Stimulated activated naive B cell treated with anti-CD40 and anti-IgM and Interleukin-4, amounts not matched to agents 10 μg/mL and 1 μg/mL and 100 μg/mL, for 72 hours (primary cell): ENCODE results near the gene ANKRD23.
A peak's percentile ranks its signal among the peaks of the same experiment; 100 is the strongest.

Experiments used
- ATAC-seq, 2 donors: fragments of 150-1000 bp; cut with Tn5 transposase; replicated peaks; 2 replicates each; pipeline ENCODE4 v1.10.0; 2021; ENCODE audit warnings: moderate library complexity in 1 of 2
- DNase-seq: peaks from one replicate; pipeline ENCODE4 v3.0.0; 2021
- H3K27ac Mint-ChIP-seq: one replicate; pipeline ENCODE4 v1.8.0; 2022; ENCODE audit warnings: mild to moderate bottlenecking, mixed read lengths
- H3K27me3 Mint-ChIP-seq, 2 donors: one replicate each; pipeline ENCODE4 v1.8.0; 2022; ENCODE audit warnings: mixed read lengths in 2 of 2
- H3K36me3 Mint-ChIP-seq, 2 donors: one replicate each; pipeline ENCODE4 v1.8.0; 2022; ENCODE audit warnings: mixed read lengths in 2 of 2, mild to moderate bottlenecking in 1 of 2
- H3K4me1 Mint-ChIP-seq, 2 donors: one replicate each; pipeline ENCODE4 v1.8.0; 2022; ENCODE audit warnings: mixed read lengths in 2 of 2, mild to moderate bottlenecking in 1 of 2
- H3K4me3 Mint-ChIP-seq, 2 donors: one replicate each; pipeline ENCODE4 v1.8.0; 2022; ENCODE audit warnings: mild to moderate bottlenecking in 2 of 2, mixed read lengths in 2 of 2, moderate library complexity in 1 of 2
- H3K9me3 Mint-ChIP-seq, 2 donors: one replicate each; pipeline ENCODE4 v1.8.0; 2022; ENCODE audit warnings: mixed read lengths in 2 of 2, mild to moderate bottlenecking in 1 of 2

ANKRD23 gene

DNA sequence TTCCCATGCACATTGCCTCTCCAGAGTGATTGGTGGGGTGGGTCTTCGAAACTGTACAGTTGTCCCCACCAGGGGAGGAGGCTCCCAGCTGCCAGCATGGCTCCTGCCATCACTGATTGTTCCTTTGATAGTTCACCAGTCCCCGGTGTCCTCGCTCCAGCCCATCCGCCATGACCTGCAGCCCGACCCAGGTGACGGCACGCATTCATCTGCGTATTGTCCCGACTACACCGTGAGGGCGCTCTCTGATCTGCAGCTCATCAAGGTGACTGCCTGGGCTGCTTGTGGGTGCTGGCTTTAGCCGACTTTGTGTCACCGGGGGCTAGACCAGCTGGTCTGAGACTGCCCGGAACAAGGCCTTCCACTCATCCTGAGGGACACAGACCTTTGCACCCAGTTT lies 15.4 kb downstream of the ANKRD23 start:
- DNase-seq (no peak), ATAC-seq (no peak)
- Mint-ChIP-seq H3K36me3 (peaks cover 41 to 49% of the 10 kb centered on the region in 2 donors), H3K4me3 (no peak overlapping the region), H3K9me3 (no peaks in the 10 kb centered on the region), H3K27me3 (no peaks in the 10 kb centered on the region), H3K4me1 (peaks cover 6 to 9% of the 10 kb centered on the region in 2 donors), H3K27ac (no peak overlapping the region)

DNA sequence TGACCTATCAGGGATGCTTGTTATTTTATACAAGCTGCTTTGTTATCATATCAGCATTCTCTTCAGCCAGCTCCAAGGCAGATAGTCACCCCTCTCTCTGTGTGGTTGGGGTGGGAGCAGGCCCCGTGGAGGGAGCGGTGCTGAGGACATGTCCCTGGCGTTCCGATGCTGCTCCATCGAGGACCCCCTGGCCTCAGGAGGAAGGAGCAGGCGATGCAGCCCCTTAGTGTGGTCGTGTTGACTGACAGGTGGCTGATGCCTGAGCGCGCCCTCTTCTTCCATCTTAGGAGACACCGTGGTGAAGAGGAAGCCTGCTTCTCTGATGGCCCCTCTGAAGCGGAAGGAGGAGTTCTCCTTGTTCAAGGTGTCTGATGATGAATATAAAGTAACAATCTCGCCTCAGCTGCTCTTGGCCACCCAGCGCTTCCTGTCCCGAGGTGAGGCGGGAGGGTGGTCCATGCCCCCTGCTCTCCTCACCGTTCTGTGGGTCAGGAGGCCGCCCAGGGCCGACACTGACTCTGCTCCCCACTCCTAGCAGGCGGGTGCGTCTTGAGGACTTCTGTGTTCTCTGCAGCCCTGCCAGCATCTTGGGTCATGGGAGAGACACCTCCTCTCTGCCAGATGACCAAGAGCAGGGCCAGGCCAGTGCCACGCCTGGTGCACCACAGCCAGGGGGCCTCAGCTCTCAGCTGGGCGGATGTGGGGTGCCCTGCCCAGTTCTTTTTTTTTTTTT lies 17.1 kb downstream of the ANKRD23 start:
- DNase-seq (no peak), ATAC-seq (no peak)
- no peaks in the 10 kb centered on the region for H3K9me3 Mint-ChIP-seq
- peaks cover 1 to 10% of the 10 kb centered on the region in 2 donors for H3K4me1 Mint-ChIP-seq
- no peak overlapping the region for H3K27ac Mint-ChIP-seq
- peaks cover 32 to 38% of the 10 kb centered on the region in 2 donors for H3K36me3 Mint-ChIP-seq
- H3K4me3 Mint-ChIP-seq: no peak overlapping the region
- no peaks in the 10 kb centered on the region for H3K27me3 Mint-ChIP-seq

DNA sequence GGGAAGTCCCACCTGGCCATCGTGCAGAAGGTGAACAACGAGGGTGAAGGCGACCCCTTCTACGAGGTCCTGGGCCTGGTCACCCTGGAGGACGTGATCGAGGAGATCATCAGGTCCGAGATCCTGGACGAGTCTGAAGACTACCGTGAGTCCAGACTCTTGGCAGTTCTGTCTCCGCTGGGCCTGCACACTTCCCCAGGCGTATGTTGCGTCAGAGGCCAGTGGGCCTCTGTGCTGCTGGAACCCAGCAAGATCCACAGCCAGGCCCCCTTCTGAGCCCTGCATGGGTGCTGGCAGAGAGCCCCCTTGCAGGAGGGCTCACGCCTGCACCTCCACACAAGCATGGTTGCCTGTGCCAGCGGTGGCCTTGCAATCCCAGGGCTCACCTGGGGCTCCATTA lies 18.8 kb downstream of the ANKRD23 start:
- no peaks in the 10 kb centered on the region for H3K9me3 Mint-ChIP-seq
- H3K27me3 Mint-ChIP-seq: no peaks in the 10 kb centered on the region
- no peak for DNase-seq
- no peak for ATAC-seq
- H3K4me1 Mint-ChIP-seq: peaks cover 14 to 25% of the 10 kb centered on the region in 2 donors
- H3K27ac Mint-ChIP-seq: no peak overlapping the region
- H3K4me3 Mint-ChIP-seq: no peak overlapping the region
- H3K36me3 Mint-ChIP-seq: peaks cover 28 to 34% of the 10 kb centered on the region in 2 donors

DNA sequence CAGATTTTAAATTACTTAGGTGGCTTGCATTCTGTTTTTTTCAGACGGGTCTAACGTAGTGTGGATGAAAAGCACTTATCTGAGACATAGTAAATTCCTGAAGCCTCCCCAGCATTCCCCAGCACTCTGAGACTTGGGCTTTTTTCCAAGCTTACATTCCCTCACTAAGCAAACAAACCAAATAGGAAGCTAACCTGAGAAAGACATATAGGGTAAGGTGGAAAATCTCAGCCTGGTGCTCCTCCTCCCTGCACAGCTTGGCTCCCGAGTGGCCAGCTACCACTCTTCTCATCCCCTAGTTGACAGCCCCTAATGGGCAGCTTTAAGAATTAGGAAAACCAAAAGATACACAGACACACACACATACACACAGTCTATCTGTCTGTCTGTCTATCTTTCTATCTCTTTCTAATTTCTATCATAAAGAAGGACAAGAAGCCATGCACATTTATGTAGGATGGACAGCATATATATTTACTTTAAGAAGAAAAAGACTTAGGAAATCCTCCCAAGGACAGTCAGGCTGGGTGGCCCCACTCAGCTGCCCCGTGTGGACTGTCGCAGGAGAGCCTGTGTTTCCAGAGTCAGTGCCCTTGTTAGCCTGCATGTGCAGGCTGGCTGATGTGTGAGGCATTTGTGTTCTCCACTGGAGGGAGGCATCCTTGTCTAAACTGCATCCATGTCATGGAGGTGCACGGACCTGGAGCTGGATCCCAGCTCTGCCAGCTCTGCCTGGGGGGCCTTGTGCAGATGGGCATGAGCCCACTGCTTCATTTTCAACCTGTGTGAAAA lies 19.5 kb downstream of the ANKRD23 start:
- Mint-ChIP-seq H3K36me3 (peaks cover 26 to 37% of the 10 kb centered on the region in 2 donors), H3K4me3 (no peak overlapping the region), H3K9me3 (no peaks in the 10 kb centered on the region), H3K27me3 (no peaks in the 10 kb centered on the region), H3K4me1 (peaks cover 21 to 33% of the 10 kb centered on the region in 2 donors), H3K27ac (peak overlapping the region; percentile 37)
- DNase-seq (no peak), ATAC-seq (no peak)

DNA sequence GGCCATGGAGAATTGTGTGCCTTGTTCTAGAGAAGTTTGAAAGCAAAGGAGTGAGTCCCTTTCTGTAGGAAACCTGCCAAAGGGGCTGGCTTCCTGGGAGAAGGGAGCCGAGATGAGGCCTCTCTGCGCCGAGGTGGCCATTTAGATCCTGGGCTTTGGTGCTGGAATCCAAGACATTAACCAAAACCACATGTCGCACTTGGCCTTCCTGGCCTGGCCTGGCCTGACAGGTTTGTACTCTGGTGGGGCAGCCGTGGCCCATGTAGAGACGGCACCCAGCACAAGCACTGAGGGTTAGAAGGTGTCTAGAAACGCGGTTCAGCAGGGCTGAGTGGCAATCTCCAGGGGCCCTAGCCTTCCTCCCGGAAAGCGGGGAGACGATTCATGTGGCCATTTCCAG lies 20.6 kb downstream of the ANKRD23 start:
- Mint-ChIP-seq H3K27ac (peak overlapping the region; percentile 31), H3K27me3 (no peaks in the 10 kb centered on the region), H3K36me3 (peaks cover 28 to 39% of the 10 kb centered on the region in 2 donors), H3K9me3 (no peaks in the 10 kb centered on the region), H3K4me3 (no peak overlapping the region), H3K4me1 (peaks cover 32 to 43% of the 10 kb centered on the region in 2 donors)
- no peak for DNase-seq
- no peak for ATAC-seq

DNA sequence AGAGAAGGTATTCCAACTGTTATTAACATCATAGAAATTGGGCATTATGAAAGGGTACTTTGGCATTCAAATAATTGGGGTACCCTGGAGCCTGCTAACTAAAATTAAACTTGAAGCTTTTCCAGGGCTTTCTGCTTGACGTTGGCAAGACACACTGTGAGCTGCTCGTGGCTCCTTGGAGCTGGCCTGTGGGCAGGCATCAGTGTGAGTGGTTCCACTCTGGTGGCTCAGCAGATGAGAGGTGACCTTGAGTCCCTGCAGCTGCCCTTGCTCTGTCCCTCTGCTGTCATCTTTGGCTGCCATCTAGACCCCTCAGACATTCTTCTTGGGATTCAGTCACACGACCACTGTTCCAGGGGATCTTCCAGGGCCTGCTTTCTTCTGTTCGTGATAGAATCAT lies 21.0 kb downstream of the ANKRD23 start:
- Mint-ChIP-seq H3K36me3 (peaks cover 30 to 39% of the 10 kb centered on the region in 2 donors), H3K27ac (peak overlapping the region; percentile 31), H3K27me3 (no peaks in the 10 kb centered on the region), H3K4me1 (peaks cover 34 to 48% of the 10 kb centered on the region in 2 donors), H3K9me3 (no peaks in the 10 kb centered on the region), H3K4me3 (no peak overlapping the region)
- no peak for DNase-seq
- no peak for ATAC-seq

DNA sequence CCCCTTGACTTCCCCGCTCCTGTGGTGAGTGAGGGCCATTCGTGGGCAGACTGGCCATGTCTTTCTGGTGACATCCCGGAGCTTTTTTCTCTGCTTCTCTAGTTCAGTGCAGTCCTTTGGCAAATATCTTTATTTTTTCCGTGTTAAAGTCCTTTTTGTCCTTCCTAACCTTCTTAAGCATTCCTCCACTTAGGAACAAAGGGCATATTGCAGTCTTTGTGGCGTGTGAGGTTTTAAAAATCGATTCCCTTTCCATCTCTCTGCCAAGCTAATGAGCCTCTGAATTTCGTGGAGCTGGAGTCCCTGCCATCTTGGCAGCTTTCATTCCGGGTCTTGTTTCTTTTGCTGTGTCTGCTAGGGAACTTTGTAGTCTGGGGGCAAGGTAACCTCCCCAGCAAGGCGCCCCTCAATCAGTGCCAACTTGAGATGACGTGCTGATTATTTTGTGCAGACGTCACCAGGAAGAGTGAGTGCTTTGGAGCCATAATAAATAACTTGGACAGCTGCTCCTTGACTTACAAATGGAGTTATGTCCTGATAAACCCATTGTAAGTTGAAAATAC lies 22.6 kb downstream of the ANKRD23 start:
- peaks cover 40 to 55% of the 10 kb centered on the region in 2 donors for H3K4me1 Mint-ChIP-seq

DNA sequence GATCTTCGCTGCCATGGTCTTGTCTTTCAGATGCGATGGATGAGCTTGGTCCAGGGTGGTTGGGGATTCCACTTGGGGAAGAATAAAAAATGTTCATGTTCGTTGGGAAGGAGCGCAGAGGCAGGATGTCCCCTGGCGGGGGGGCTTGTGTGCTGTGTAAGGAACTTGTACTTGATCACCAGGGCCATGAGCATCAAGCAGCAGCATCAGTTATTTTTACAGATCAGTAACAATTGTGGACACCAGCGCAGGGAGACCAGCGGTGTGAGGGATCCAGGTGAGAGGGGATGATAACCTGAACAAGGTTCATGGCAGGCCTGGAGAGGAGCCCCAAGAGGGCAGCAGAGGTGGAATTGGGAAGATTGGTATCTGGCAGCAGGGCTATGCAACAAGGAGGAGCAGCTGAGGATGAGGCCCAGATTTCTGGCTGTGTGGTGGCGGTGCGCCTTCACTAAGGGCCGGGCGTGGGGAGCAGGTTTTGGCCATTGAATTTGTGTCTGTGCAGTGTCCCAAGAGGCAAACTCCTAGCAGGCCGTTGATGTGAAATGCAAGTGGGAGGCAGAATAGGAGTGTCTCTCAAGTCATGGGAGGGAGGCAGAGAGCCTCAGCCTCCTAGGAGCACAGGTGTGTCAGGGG lies 23.8 kb downstream of the ANKRD23 start:
- Mint-ChIP-seq H3K27me3 (no peaks in the 10 kb centered on the region), H3K36me3 (peaks cover 24 to 31% of the 10 kb centered on the region in 2 donors), H3K4me1 (peaks cover 43 to 62% of the 10 kb centered on the region in 2 donors), H3K4me3 (no peak overlapping the region), H3K27ac (peak overlapping the region; percentile 20), H3K9me3 (no peaks in the 10 kb centered on the region)
- ATAC-seq (no peak), DNase-seq (no peak)

More for the DNA sequence above, 22.6 kb downstream of the ANKRD23 start:
- H3K36me3 Mint-ChIP-seq: peaks cover 26 to 39% of the 10 kb centered on the region in 2 donors
- DNase-seq: no peak
- ATAC-seq: no peak
- no peaks in the 10 kb centered on the region for H3K27me3 Mint-ChIP-seq
- no peaks in the 10 kb centered on the region for H3K9me3 Mint-ChIP-seq
- H3K27ac Mint-ChIP-seq: no peak overlapping the region
- no peak overlapping the region for H3K4me3 Mint-ChIP-seq

DNA sequence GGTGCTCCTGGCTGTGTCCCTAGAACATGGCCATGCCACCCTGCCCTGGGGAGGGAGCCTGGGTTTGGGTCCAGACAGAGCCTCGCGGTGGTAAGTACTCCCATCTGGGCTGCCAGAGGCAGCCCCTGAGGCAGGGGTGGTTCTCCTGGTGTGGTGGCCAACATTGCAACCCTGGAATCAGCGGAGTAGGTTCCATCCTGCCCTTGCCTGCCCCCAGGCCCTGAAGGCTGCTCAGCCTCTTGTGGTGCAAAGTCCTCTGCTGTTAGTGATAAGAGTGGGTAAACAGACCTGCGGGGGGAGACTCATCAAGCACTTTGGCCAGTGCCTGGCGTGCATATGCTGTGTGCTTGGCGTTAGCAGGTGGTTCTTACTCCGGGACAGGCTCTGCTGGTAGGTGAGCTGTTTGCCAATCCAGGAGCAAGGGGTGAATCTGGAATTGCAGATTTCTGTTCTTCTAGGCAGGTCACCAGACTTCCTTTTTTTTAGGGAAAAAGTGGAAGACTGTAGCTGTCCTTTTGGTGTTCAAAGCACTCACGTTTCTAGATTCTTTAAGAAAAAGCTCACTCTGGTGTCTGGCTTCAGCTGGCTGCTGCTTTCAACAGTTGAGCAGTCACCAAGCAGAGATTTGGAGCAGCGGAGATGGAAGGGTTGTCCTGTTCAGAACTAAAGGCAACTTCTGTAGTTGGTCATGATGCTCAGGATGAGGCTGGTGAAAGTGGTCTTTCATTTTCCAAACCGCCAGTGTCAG lies 24.5 kb downstream of the ANKRD23 start:
- no peak for ATAC-seq
- H3K27ac Mint-ChIP-seq: no peak overlapping the region

DNA sequence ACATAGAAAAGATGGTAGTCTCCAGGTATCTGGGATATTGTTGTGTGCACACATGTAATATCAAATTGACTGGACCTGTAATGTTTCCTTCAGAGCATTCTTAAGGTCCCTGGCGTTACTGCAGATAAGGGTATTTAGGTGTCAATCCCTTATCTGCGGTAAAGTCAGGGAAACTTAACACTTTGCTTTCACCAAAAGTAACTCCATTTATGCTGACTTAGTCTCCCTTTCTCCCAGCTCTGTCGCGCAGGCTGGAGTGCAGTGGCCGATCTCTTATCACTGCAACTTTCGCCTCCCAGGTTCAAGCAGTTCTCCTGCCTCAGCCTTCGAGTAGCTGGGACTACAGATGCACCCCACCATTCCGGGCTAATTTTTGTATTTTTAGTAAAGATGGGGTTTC lies 25.9 kb downstream of the ANKRD23 start:
- Mint-ChIP-seq H3K27ac (peak overlapping the region; percentile 39), H3K9me3 (no peaks in the 10 kb centered on the region), H3K27me3 (no peaks in the 10 kb centered on the region), H3K4me1 (peaks cover 41 to 63% of the 10 kb centered on the region in 2 donors), H3K4me3 (peak overlapping the region; percentile 81 to 87), H3K36me3 (peaks cover 22 to 26% of the 10 kb centered on the region in 2 donors)
- no peak for DNase-seq
- no peak for ATAC-seq

More for the DNA sequence above, 24.5 kb downstream of the ANKRD23 start:
- H3K4me3 Mint-ChIP-seq: peak overlapping the region in 1 of 2 donors; percentile 81
- peaks cover 22 to 28% of the 10 kb centered on the region in 2 donors for H3K36me3 Mint-ChIP-seq
- peaks cover 43 to 64% of the 10 kb centered on the region in 2 donors for H3K4me1 Mint-ChIP-seq
- no peak for DNase-seq
- no peaks in the 10 kb centered on the region for H3K9me3 Mint-ChIP-seq
- no peaks in the 10 kb centered on the region for H3K27me3 Mint-ChIP-seq

DNA sequence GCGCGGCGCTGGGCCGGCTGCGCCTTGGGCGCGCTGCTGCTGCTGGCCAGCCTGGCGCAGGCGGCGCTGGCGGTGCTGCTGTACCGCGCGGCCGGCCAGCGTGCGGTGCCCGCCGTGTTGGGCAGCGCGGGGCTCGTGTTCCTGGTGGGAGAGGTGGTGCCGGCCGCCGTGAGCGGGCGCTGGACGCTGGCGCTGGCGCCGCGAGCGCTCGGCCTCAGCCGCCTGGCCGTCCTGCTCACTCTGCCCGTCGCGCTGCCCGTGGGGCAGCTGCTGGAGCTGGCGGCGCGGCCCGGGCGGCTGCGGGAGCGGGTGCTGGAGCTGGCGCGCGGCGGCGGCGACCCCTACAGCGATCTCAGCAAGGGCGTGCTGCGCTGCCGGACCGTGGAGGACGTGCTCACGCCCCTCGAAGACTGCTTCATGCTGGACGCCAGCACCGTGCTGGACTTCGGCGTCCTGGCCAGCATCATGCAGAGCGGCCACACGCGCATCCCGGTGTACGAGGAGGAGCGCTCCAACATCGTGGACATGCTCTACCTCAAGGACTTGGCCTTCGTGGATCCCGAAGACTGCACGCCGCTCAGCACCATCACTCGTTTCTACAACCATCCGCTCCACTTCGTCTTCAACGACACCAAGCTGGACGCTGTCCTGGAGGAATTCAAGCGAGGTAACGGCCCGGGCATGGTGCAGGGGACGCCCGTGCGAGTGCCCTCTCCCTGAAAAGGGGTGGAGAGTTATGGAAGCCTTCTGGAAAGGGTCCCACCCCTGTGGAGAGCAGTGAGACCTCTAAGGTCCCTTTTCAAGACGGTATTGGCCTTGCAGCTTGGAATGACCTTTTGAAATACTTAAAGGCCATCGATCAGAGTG lies 26.8 kb downstream of the ANKRD23 start:
- no peaks in the 10 kb centered on the region for H3K27me3 Mint-ChIP-seq
- H3K9me3 Mint-ChIP-seq: no peaks in the 10 kb centered on the region
- peaks cover 41 to 55% of the 10 kb centered on the region in 2 donors for H3K4me1 Mint-ChIP-seq
- H3K27ac Mint-ChIP-seq: no peak overlapping the region
- peaks cover 22 to 30% of the 10 kb centered on the region in 2 donors for H3K36me3 Mint-ChIP-seq
- ATAC-seq (no peak), DNase-seq (no peak)
- H3K4me3 Mint-ChIP-seq: peak overlapping the region; percentile 81 to 87

DNA sequence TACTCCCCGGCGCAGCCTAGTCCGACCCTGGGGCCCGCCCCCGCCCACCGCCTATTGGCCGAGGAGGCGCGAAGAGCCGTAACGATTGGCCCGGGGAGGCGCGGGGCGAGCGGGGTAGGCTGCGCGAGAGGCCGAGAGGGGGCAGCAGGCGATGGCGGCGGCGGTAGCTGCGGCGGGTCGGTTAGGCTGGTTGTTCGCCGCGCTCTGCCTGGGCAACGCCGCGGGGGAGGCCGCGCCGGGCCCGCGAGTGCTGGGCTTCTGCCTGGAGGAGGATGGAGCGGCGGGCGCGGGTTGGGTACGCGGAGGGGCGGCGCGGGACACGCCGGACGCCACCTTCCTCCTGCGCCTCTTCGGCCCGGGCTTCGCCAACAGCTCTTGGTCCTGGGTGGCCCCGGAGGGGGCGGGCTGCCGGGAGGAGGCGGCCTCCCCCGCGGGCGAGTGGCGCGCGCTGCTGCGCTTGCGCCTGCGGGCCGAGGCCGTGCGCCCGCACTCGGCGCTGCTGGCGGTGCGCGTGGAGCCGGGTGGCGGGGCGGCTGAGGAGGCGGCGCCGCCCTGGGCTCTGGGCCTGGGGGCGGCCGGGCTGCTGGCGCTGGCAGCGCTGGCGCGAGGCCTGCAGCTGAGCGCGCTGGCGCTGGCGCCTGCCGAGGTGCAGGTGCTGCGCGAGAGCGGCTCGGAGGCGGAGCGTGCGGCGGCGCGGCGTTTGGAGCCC lies 27.5 kb downstream of the ANKRD23 start, which contains the start of gene CNNM3:
Gene CNNM3 (plus strand): TSS at position 142 of the 709 bp plus-strand sequence. CDS start 10 bp downstream, at position 152.
- peaks cover 21 to 32% of the 10 kb centered on the region in 2 donors for H3K36me3 Mint-ChIP-seq
- H3K9me3 Mint-ChIP-seq: no peaks in the 10 kb centered on the region
- peaks cover 42 to 51% of the 10 kb centered on the region in 2 donors for H3K4me1 Mint-ChIP-seq
- H3K27ac Mint-ChIP-seq: peak within 1 kb of the TSS; percentile 84
- ATAC-seq: peak; percentile 94
- H3K4me3 Mint-ChIP-seq: peak within 1 kb of the TSS; percentile 85 to 87
- peak; percentile 94 for DNase-seq
- H3K27me3 Mint-ChIP-seq: no peaks in the 10 kb centered on the region
